GM12865 (cell line): ENCODE results near the gene YIF1B.

Experiments used
- DNase-seq: peaks from one replicate; pipeline ENCODE4 v3.0.0; 2010; ENCODE audit warnings: low read depth
- H3K4me3 ChIP-seq: 2 replicates; pipeline ENCODE4 v1.5.1; 2011; ENCODE audit warnings: mild to moderate bottlenecking, low read depth, low read length, control low read depth
- TF ChIP-seq, protein P1 (sequence below): IDR thresholded peaks from 2 replicates; pipeline ENCODE4 v1.5.1; 2011; ENCODE audit warnings: low read length, control low read depth, low read depth, inconsistent platforms; ENCODE audit not compliant: insufficient read depth; ENCODE audit errors: missing control alignments

The YIF1B gene

DNA sequence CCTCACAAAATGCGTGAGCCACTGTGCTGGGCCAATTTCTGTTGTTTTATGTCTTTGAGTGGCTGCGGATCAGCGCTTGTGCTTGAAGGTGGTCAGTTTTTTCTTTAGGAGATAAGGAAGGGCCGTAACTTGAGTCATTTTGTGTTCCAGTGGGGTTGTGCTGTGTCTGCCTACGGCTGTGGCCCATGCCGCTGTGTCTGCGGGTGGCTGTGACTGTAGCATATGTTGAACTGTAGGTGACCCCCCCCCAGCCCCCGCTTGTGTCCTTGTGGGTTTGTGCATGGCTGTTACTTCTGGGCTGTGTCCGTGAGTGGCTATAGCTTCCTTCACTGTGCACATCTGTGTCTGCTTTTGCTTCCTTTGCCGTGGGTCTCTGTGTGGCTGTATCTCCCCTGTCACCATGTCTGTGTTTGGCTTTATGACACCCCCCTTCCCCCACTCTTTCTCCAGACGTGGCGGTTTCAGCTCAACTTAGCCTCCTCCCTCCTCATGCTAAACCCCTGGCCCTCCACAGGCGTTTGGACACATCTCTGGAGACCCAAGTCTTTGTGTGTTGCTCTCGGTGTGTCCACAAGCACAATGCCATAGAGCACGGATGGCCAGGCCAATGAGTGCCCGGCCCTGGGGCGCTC is 60.2 kb downstream of the YIF1B start:
- no peak overlapping the region for H3K4me3 ChIP-seq
- TF ChIP-seq, protein P1, sequence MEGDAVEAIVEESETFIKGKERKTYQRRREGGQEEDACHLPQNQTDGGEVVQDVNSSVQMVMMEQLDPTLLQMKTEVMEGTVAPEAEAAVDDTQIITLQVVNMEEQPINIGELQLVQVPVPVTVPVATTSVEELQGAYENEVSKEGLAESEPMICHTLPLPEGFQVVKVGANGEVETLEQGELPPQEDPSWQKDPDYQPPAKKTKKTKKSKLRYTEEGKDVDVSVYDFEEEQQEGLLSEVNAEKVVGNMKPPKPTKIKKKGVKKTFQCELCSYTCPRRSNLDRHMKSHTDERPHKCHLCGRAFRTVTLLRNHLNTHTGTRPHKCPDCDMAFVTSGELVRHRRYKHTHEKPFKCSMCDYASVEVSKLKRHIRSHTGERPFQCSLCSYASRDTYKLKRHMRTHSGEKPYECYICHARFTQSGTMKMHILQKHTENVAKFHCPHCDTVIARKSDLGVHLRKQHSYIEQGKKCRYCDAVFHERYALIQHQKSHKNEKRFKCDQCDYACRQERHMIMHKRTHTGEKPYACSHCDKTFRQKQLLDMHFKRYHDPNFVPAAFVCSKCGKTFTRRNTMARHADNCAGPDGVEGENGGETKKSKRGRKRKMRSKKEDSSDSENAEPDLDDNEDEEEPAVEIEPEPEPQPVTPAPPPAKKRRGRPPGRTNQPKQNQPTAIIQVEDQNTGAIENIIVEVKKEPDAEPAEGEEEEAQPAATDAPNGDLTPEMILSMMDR = no peak

DNA sequence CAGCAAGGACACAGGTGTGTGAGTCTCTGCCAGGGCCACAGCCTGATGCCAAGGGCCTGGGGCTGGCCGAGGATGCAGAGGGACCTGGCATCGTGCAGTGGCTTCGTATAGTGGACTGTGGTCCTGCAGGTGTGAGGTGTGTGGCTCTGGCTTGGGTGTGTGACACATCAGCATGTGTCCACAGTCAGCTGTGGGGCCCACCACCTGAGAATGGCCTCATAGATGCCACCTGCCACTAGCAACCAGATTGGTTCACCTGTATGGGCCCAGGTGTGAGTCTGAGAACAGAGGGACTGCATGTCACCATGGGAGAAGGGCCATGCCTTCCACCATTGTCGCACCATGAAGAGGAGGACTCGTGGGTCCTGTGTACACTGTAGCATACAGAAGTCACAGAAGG is 62.0 kb downstream of the YIF1B start:
- H3K4me3 ChIP-seq = no peak overlapping the region
- no peak for DNase-seq
- TF ChIP-seq, protein P1 = no peak

More for the DNA sequence above, 60.2 kb downstream of the YIF1B start:
- no peak for DNase-seq
